HepG2 (cell line): Measurements from ENCODE around the gene C1orf50. TPM values are rescaled to one million over a fixed set of nuclear protein-coding genes. Genes with fewer than 3 reads are reported as not detected.

Source experiments
- ASH2L ChIP-seq: fragments of 300-600, 200-600 bp; sonication (generic); IDR thresholded peaks from 2 replicates; pipeline ENCODE4 v1.7.0; 2017; ENCODE audit warnings: low read depth, mild to moderate bottlenecking, moderate library complexity, mixed read lengths, low read length; ENCODE audit not compliant: insufficient read length
- ISX ChIP-seq: sonication (generic); formaldehyde crosslinking; conservative IDR thresholded peaks from 2 replicates; pipeline ENCODE4 v1.5.0; 2020; ENCODE audit warnings: missing genetic modification reagents
- KLF15 ChIP-seq: sonication (generic); formaldehyde crosslinking; IDR thresholded peaks from 2 replicates; pipeline ENCODE4 v1.8.1; 2023; ENCODE audit warnings: borderline replicate concordance, mild to moderate bottlenecking, inconsistent platforms, missing genetic modification reagents, mixed read lengths
- RBFOX2 ChIP-seq: fragments of 200-400 bp; formaldehyde crosslinking; IDR thresholded peaks from 2 replicates; pipeline ENCODE4 v1.6.1; 2017; ENCODE audit warnings: low read depth, mild to moderate bottlenecking, low read length
- SOX6 ChIP-seq, 2 experiments: fragments of 450-650 bp in 1 of 2; sonication (generic) in 1 of 2; formaldehyde crosslinking in 1 of 2; IDR thresholded peaks; 2 replicates each; pipeline versions ENCODE4 v1.4.0 to v1.6.1; 2017 to 2020; ENCODE audit warnings: antibody characterized with exemption in 1 of 2, mild to moderate bottlenecking in 1 of 2, missing genetic modification reagents in 1 of 2
- STAG1 ChIP-seq: sonication (generic); formaldehyde crosslinking; IDR thresholded peaks from 2 replicates; pipeline ENCODE4 v1.4.0; 2020; ENCODE audit warnings: missing genetic modification reagents
- ZNF350 ChIP-seq: sonication (generic); formaldehyde crosslinking; IDR thresholded peaks from 2 replicates; pipeline ENCODE4 v1.4.0; 2020; ENCODE audit warnings: mild to moderate bottlenecking, low read depth, missing genetic modification reagents, borderline replicate concordance
- ZNF451 ChIP-seq: sonication (generic); formaldehyde crosslinking; IDR thresholded peaks from 2 replicates; pipeline ENCODE4 v1.5.0; 2020; ENCODE audit warnings: mild to moderate bottlenecking, missing genetic modification reagents
- ZSCAN21 ChIP-seq: sonication (generic); formaldehyde crosslinking; IDR thresholded peaks from 2 replicates; pipeline ENCODE4 v1.8.0; 2022; ENCODE audit warnings: mild to moderate bottlenecking, missing genetic modification reagents, moderate library complexity, borderline replicate concordance
- polyA plus RNA-seq, 8 experiments: library from polyadenylated mRNA; depleted of rRNA in 3 of 8; stranded (reverse) in 7 of 8; unstranded in 1 of 8; fragments of >200 nt; fragmentation: Illumina TruSeq in 4 of 8; extraction: Trizol in 4 of 8; gene quantifications; 2 replicates each; pipeline versions ENCODE4 v1.2.1 to v1.2.3, GENCODE V29; 2011 to 2016; ENCODE audit warnings: low read depth in 4 of 8, missing spikeins in 1 of 8, mixed read lengths in 1 of 8; ENCODE audit not compliant: insufficient read depth in 1 of 8
- total RNA-seq, 5 experiments: library from RNA; depleted of rRNA; stranded (reverse); fragments of >200 nt; fragmentation: Illumina TruSeq; extraction: Trizol; gene quantifications; 2 replicates each; pipeline ENCODE4 v1.2.3, GENCODE V29; 2016; ENCODE audit warnings: low read depth in 1 of 5
- TF ChIP-seq, protein P1 (sequence below): sonication (generic); formaldehyde crosslinking; IDR thresholded peaks from 2 replicates; pipeline ENCODE4 v1.5.1; 2020; ENCODE audit warnings: missing genetic modification reagents, mild to moderate bottlenecking, borderline replicate concordance
- TF ChIP-seq, protein P2 (sequence below): sonication (generic); formaldehyde crosslinking; IDR thresholded peaks from 2 replicates; pipeline ENCODE4 v1.4.0; 2020; ENCODE audit warnings: missing genetic modification reagents, borderline replicate concordance
- TF ChIP-seq, protein P3 (sequence below), 2 experiments: sonication (generic) in 1 of 2; formaldehyde crosslinking in 1 of 2; IDR thresholded peaks; 2 replicates each; pipeline versions ENCODE4 v1.6.1 to v1.9.0; 2014 to 2022; ENCODE audit warnings: antibody characterized with exemption in 1 of 2, borderline replicate concordance in 1 of 2, inconsistent platforms in 1 of 2, low read depth in 1 of 2, missing genetic modification reagents in 1 of 2
- TF ChIP-seq, protein P4 (sequence below): sonication (generic); formaldehyde crosslinking; IDR thresholded peaks from 2 replicates; pipeline ENCODE4 v1.8.0; 2023; ENCODE audit warnings: mild to moderate bottlenecking, missing genetic modification reagents

Gene C1orf50
- total and polyA plus RNA-seq, 2 of the 13 experiments (the other 11 are each of a cell fraction or from before 2014, with no cell fraction given), result 4.3 to 4.8 TPM

DNA sequence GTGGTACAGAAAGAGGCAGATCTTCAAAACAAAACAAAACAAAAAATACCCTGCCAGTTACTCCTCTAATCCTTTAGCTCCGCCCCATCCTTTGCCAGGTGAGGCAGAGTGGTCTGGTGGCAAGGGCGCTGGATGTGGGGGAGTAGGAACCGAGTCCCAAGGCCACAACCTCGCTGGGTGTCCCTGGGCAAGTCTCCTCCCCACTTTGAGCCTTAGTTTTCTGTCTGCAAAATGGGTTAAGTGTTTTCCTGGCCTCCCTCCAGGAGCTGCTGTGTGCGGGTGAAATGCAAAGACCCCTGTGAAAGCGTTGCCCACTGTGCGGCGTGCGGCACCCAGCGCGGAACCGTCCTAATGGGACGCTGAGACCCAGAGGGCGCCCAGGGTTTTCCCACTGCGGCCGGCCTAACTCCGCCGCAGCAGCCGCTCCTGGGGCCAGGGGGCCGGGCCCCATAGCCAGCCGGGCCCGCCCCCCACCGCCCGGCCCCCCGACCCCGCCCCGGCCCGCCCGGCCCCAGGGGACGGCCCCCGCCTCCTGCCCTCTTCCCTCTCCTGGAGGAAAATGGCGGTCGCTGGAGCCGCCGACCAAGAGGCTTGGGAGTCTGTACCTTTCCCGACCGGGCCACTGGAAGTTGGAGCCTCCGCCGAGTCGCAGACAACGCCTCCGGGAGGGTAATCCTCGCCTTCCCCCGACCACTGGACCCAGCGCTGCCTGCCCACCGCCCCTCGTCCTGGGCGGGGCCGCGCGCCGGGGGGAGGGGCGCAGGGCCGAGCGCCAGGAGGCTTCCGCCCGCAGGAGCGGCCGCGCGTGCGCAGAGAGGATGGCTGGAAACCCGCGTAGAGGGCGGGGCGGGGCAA lies 49.8 kb downstream of the C1orf50 start, which contains the start of the genes ERMAP and SVBP (continued):
- TF ChIP-seq ZNF350 (CRISPR knock-in tag), result no peak
- TF ChIP-seq, protein P1, sequence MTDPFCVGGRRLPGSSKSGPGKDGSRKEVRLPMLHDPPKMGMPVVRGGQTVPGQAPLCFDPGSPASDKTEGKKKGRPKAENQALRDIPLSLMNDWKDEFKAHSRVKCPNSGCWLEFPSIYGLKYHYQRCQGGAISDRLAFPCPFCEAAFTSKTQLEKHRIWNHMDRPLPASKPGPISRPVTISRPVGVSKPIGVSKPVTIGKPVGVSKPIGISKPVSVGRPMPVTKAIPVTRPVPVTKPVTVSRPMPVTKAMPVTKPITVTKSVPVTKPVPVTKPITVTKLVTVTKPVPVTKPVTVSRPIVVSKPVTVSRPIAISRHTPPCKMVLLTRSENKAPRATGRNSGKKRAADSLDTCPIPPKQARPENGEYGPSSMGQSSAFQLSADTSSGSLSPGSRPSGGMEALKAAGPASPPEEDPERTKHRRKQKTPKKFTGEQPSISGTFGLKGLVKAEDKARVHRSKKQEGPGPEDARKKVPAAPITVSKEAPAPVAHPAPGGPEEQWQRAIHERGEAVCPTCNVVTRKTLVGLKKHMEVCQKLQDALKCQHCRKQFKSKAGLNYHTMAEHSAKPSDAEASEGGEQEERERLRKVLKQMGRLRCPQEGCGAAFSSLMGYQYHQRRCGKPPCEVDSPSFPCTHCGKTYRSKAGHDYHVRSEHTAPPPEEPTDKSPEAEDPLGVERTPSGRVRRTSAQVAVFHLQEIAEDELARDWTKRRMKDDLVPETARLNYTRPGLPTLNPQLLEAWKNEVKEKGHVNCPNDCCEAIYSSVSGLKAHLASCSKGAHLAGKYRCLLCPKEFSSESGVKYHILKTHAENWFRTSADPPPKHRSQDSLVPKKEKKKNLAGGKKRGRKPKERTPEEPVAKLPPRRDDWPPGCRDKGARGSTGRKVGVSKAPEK, result no peak
- no peak for TF ChIP-seq SOX6 (IDR thresholded peaks at IDR 0.05)
- TF ChIP-seq SOX6 (CRISPR knock-in tag; IDR thresholded peaks at IDR 0.05), result peak; percentile 24; the same call in 1 of the 2 replicates
- TF ChIP-seq ZSCAN21 (CRISPR knock-in tag), result 0 out of 2 replicates have a peak, but pooled peaks have one; percentile 7
- no peak for TF ChIP-seq KLF15 (CRISPR knock-in tag)
- 0 out of 2 replicates have a peak, but pooled peaks have one; percentile 19 for TF ChIP-seq STAG1 (CRISPR knock-in tag)
- TF ChIP-seq ZNF451, result 0 out of 2 replicates have a peak, but pooled peaks have one; percentile 55
- TF ChIP-seq, protein P2, sequence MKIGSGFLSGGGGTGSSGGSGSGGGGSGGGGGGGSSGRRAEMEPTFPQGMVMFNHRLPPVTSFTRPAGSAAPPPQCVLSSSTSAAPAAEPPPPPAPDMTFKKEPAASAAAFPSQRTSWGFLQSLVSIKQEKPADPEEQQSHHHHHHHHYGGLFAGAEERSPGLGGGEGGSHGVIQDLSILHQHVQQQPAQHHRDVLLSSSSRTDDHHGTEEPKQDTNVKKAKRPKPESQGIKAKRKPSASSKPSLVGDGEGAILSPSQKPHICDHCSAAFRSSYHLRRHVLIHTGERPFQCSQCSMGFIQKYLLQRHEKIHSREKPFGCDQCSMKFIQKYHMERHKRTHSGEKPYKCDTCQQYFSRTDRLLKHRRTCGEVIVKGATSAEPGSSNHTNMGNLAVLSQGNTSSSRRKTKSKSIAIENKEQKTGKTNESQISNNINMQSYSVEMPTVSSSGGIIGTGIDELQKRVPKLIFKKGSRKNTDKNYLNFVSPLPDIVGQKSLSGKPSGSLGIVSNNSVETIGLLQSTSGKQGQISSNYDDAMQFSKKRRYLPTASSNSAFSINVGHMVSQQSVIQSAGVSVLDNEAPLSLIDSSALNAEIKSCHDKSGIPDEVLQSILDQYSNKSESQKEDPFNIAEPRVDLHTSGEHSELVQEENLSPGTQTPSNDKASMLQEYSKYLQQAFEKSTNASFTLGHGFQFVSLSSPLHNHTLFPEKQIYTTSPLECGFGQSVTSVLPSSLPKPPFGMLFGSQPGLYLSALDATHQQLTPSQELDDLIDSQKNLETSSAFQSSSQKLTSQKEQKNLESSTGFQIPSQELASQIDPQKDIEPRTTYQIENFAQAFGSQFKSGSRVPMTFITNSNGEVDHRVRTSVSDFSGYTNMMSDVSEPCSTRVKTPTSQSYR (CRISPR knock-in tag), result peak; percentile 95
- TF ChIP-seq ASH2L, result peak; percentile 65
- no peak for TF ChIP-seq ISX (CRISPR knock-in tag)
- TF ChIP-seq, protein P3, sequence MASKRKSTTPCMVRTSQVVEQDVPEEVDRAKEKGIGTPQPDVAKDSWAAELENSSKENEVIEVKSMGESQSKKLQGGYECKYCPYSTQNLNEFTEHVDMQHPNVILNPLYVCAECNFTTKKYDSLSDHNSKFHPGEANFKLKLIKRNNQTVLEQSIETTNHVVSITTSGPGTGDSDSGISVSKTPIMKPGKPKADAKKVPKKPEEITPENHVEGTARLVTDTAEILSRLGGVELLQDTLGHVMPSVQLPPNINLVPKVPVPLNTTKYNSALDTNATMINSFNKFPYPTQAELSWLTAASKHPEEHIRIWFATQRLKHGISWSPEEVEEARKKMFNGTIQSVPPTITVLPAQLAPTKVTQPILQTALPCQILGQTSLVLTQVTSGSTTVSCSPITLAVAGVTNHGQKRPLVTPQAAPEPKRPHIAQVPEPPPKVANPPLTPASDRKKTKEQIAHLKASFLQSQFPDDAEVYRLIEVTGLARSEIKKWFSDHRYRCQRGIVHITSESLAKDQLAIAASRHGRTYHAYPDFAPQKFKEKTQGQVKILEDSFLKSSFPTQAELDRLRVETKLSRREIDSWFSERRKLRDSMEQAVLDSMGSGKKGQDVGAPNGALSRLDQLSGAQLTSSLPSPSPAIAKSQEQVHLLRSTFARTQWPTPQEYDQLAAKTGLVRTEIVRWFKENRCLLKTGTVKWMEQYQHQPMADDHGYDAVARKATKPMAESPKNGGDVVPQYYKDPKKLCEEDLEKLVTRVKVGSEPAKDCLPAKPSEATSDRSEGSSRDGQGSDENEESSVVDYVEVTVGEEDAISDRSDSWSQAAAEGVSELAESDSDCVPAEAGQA (IDR thresholded peaks at IDR 0.05; ENCODE audit: low read depth), result 0 out of 2 replicates have a peak, but pooled peaks have one; percentile 45
- TF ChIP-seq, protein P3 (CRISPR knock-in tag; IDR thresholded peaks at IDR 0.05; ENCODE audit: borderline replicate concordance), result no peak
- peak; percentile 89 for TF ChIP-seq RBFOX2
- TF ChIP-seq, protein P4, sequence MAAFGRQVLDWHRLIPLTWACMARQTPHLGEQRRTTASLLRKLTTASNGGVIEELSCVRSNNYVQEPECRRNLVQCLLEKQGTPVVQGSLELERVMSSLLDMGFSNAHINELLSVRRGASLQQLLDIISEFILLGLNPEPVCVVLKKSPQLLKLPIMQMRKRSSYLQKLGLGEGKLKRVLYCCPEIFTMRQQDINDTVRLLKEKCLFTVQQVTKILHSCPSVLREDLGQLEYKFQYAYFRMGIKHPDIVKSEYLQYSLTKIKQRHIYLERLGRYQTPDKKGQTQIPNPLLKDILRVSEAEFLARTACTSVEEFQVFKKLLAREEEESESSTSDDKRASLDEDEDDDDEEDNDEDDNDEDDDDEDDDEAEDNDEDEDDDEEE, result no peak
